Uterus (tissue), 2 donors: ENCODE measurements around the gene SUPT3H.
"Not testable (repeated sequence)": the region's sequence is repeated elsewhere in the genome, so short reads cannot be mapped to it uniquely, and the experiment has no call there.

ENCODE experiments used
- CTCF ChIP-seq, 4 experiments: fragments of 200-600 bp in 2 of 4; fragments of 450-650 bp in 2 of 4; sonication (generic) in 2 of 4; IDR thresholded peaks; one replicate each; pipeline ENCODE4 v1.5.1; 2016 to 2019; ENCODE audit warnings: antibody characterized with exemption in 4 of 4, mild to moderate bottlenecking in 2 of 4, moderate library complexity in 1 of 4
- POLR2A ChIP-seq, 2 donors: fragments of 450-650 bp; IDR thresholded peaks; one replicate each; pipeline ENCODE4 v1.6.1; 2016; ENCODE audit warnings: antibody characterized with exemption in 2 of 2, mild to moderate bottlenecking in 1 of 2, moderate library complexity in 1 of 2

GRCh38 chr6:44865184-44865583 lies 512.5 kb downstream of the SUPT3H start:
- not testable (repeated sequence) for TF ChIP-seq CTCF, POLR2A (IDR thresholded peaks at IDR 0.05)
